Activated T-cell treated with anti-CD3 and anti-CD28 coated beads, Interleukin-2, amount 50 U/mL, for 4 hours (primary cell): ENCODE measurements around the gene SRL. TPM values are rescaled to one million over a fixed set of nuclear protein-coding genes. Genes with fewer than 3 reads are reported as not detected.

Experiments used
- ATAC-seq, 2 donors: fragments of 200-7000 bp; cut with Tn5 transposase; one replicate each; pipeline ENCODE4 v1.10.0; 2021
- DNase-seq: peaks from one replicate; pipeline ENCODE4 v3.0.0-alpha.2; 2020
- H3K27me3 Mint-ChIP-seq: one replicate; pipeline ENCODE4 v1.8.0; 2021; ENCODE audit warnings: low read depth, mixed read lengths
- H3K36me3 Mint-ChIP-seq: one replicate; pipeline ENCODE4 v1.8.0; 2022; ENCODE audit warnings: mixed read lengths; ENCODE audit not compliant: insufficient read depth
- H3K4me1 Mint-ChIP-seq: one replicate; pipeline ENCODE4 v1.8.0; 2021; ENCODE audit warnings: low read depth, mixed read lengths
- H3K4me3 Mint-ChIP-seq: one replicate; pipeline ENCODE4 v1.8.0; 2021; ENCODE audit warnings: mild to moderate bottlenecking, moderate library complexity, mixed read lengths
- H3K9me3 Mint-ChIP-seq: one replicate; pipeline ENCODE4 v1.8.0; 2021; ENCODE audit warnings: mixed read lengths
- total RNA-seq, 3 donors: library from RNA; stranded (reverse); gene quantifications; one replicate each; pipeline ENCODE4 v1.2.1, GENCODE V29; 2021

Gene SRL
- total RNA-seq, 3 donors from 2014 or later = 0.05 TPM; not detected in 2

DNA sequence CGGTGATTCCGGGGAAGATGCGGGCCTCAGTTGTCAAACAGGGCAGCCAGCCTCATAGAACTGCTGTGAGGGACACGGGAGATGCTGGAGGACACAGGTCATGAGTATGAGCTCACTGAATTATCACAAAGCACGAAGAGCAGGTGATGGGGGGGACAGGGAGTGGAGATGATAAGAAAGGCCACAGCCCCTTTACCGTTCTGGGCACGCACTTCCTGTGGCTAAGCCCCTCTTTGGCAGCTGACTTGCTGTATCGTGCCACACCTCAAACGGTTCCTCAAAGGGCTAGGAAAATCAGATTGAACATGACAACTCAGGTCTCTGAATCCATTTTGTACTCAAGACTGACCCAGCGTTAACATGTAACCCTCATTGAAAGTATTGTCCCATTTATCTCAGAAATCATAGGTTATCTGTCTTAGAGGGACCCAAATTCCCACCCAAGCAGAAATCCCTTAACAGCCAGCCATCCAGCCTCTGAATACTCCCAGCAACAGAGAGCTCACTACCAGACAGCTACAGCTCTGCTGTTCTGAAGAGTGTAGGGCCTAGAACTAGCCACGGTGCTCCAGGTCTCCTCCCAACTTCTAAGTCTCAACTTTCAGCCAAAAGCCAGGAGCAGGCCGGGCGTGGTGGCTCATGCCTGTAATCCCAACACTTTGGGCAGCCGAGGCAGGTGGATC lies 5.0 kb upstream of the SRL start:
- Mint-ChIP-seq H3K4me1 (peaks cover 2% of the 10 kb centered on the region), H3K36me3 (no peaks in the 10 kb centered on the region), H3K27me3 (no peaks in the 10 kb centered on the region), H3K4me3 (no peak overlapping the region), H3K9me3 (no peaks in the 10 kb centered on the region)
- ATAC-seq = no peak
- DNase-seq = no peak

DNA sequence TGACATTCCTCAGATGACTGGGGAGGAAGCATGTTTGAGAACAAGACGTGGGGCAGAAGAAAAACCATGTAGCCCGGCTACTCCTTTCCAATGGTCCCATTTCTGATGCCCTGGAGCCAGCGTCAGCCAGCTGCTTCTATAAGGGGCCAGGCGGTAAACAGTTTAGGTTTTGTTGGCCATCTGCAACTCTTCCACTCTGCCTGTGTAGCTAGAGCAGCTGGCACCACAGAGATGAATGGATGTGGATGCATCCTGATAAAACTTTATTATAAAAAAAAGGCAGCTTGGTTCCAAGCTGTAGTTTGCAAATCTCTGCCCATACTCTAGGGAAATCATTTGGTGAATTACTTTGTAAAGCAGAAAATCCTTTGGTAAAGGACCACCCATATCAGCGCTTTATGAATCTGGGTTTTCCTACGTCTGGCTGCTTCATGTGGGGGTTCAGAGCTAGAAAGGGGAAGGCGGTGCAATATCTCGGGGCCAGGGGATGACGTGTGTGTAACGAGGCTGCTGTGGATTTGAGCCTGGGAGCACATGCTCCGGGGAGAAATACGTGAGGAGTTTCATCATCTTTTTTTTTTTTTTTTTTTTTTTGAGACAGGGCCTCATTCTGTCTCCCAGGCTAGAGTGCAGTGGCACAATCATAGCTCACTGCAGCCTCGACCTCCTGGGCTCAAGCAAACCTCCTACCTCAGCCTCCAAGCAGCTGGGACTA lies 3.4 kb upstream of the SRL start:
- Mint-ChIP-seq H3K36me3 (no peaks in the 10 kb centered on the region), H3K4me3 (no peak overlapping the region), H3K27me3 (peaks cover under 1% of the 10 kb centered on the region), H3K4me1 (peaks cover 2% of the 10 kb centered on the region), H3K9me3 (no peaks in the 10 kb centered on the region)
- DNase-seq (no peak), ATAC-seq (no peak)

DNA sequence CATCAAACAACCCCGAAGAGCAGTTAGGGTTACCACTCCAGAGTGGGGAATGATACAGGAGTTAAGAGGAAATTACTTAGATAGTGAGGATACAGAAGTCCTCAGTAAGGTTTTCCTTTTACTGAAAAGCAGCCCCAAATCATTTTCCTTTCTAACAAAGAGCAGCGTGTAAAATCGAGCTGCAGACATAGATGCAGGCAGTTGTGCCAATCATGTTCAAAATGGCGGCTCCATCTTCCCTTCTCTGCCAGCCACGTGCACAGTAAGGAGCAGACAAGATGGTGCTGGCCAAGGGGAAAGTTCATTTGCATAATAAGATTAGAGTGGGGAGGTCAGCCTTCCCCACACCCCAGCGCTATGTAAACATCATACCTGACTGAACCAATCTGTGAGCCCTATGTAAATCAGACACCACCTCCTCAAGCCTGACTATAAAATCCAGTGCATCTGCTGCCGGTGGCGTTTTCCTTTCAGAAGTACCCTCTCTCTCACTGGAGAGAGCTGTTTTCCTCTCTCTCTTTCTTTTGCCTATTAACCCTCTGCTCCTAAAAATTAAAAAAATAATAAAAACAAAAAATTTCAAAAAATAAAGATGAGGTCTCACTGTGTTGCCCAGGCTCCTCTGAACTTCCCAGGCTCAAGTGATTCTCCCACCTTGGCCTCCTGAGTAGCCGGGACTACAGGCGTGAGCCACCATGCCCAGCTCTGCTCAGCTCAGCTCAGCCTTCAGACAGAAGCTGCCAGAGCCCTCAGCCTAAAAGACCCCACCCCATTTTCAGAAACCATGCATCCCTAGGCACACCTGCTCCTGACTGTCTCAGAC lies 2.6 kb upstream of the SRL start:
- H3K27me3 Mint-ChIP-seq = peaks cover 2% of the 10 kb centered on the region
- H3K4me3 Mint-ChIP-seq = no peak overlapping the region
- no peak for ATAC-seq
- H3K9me3 Mint-ChIP-seq = no peaks in the 10 kb centered on the region
- H3K4me1 Mint-ChIP-seq = peaks cover 2% of the 10 kb centered on the region
- DNase-seq = no peak
- H3K36me3 Mint-ChIP-seq = no peaks in the 10 kb centered on the region

DNA sequence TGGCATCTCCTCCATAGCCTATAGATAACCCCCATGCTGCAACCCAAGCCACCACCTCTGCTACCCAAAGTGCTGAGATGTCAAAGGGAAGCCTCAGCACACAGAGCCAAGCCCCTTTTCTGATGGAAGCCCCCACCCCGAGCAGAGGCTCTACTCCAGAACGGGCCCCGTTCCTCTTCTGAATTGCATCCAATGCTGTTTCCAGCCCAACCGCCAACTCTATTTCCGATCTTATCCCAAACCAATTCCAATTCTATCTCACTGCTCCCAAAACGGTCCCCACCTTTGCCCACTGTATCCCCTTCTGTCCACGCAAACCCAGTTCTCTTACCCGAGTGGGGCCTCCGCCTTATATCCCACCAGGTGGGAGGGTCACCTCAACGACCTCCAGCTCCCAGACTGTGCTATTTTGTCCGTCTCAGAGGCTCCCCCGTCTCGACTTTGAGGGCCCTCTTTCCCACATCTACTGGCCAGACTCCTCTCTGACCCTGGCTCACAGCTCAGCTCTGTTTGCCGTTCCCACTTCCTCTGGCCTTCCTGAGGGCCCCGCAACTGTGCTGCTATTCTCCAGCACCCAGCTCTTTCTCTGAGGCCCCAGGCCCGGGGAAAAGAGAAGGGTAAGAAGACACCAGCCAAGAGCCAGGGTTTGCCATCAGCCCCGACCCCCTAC lies 487 bp downstream of the SRL start:
- no peak for ATAC-seq
- Mint-ChIP-seq H3K36me3 (no peaks in the 10 kb centered on the region), H3K27me3 (peaks cover 11% of the 10 kb centered on the region), H3K4me1 (peaks cover 2% of the 10 kb centered on the region), H3K4me3 (no peak overlapping the region), H3K9me3 (no peaks in the 10 kb centered on the region)
- DNase-seq = no peak

DNA sequence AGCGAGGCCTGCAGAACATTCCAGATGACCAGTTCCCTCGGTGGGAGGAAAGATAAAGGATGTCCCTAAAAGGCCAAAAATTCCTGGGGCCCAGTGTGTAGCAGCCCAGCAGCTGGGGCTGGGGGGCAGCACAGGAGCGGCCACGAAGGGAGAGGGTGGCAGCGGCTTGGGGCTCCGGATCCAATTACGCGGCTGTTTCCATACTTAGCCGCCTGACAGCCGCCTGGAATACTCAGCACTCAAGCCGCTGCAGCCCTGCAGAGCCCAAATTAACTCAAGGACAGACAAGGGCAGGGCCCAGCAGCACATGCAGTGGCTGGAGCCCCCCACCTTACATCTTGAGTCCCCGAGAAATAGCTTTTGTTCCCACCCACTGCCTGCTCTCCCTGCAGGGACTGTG lies 1.3 kb downstream of the SRL start:
- peaks cover 14% of the 10 kb centered on the region for H3K27me3 Mint-ChIP-seq
- H3K9me3 Mint-ChIP-seq = no peaks in the 10 kb centered on the region

DNA sequence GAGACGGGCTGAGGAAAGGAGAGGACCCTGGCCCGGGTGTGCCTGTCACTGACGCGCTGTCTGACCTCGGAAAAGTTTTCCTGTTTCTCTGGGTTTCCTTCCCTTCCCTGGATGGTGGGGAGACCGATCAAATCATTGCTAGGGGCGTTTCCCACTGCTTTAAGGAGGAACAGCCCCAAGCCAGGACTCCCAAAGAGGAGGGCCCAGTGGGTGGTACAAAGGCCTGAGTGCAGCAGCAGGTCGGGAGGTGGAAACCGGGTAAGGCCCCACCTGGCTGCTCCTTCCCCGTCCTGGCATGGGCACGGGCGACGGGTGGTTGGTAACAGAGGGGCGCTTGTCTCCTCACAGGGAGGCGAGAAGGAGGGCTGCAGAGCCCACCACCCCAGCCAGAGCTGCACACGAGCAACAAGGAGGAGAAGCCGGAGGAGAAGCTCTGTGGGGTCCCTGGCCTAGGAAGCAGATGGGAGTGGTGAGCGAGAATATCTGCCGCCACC lies 2.2 kb downstream of the SRL start:
- Mint-ChIP-seq H3K36me3 (no peaks in the 10 kb centered on the region), H3K4me1 (peaks cover 2% of the 10 kb centered on the region), H3K9me3 (no peaks in the 10 kb centered on the region), H3K4me3 (no peak overlapping the region), H3K27me3 (peaks cover 14% of the 10 kb centered on the region)
- no peak for ATAC-seq
- no peak for DNase-seq

More for the DNA sequence above, 1.3 kb downstream of the SRL start:
- ATAC-seq (no peak), DNase-seq (no peak)
- no peak overlapping the region for H3K4me3 Mint-ChIP-seq
- H3K36me3 Mint-ChIP-seq = no peaks in the 10 kb centered on the region
- peaks cover 2% of the 10 kb centered on the region for H3K4me1 Mint-ChIP-seq

DNA sequence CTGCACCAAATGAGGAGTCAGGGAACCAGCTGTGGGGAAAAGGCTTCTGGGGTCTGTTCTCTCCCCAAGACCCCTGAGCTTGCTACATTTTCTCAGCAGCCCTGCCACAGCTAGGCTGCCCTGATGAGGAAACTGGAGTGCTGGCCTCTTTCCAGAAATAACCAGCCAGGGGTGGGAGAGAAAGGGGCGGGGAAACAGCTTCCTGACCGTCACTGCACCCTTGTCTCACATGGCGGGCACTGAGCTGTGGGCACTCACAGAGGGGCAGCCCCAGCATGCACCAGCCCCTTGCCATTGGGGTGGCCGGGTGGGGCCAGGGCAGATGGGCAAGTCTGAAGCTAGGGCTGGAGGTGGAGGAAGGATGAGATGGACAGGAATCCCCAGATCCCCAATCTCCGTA lies 2.9 kb downstream of the SRL start:
- DNase-seq = no peak
- H3K4me3 Mint-ChIP-seq = no peak overlapping the region

DNA sequence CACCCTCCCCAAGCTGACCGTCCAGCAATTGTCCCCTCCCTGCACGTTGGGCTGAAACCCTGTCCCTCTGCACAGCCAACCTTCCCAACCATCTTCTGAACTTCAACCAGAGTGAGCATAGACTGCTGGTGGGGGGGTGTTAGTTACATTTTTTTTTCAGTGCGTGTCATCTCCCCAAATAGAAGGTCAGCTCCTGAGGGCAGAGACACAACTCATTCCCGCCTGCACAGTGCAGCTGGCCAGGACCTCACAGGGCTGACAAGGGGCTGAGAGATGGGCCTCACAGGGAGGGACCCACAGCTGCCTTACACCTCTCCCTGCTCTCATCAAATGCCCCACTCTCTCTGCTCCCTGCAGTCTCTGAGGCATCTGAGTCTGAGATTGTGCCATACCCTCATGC lies 8.4 kb downstream of the SRL start:
- ATAC-seq = no peak
- H3K27me3 Mint-ChIP-seq = peaks cover 16% of the 10 kb centered on the region
- H3K4me1 Mint-ChIP-seq = no peaks in the 10 kb centered on the region
- no peak for DNase-seq
- H3K36me3 Mint-ChIP-seq = no peaks in the 10 kb centered on the region
- no peaks in the 10 kb centered on the region for H3K9me3 Mint-ChIP-seq
- H3K4me3 Mint-ChIP-seq = no peak overlapping the region

More for the DNA sequence above, 2.9 kb downstream of the SRL start:
- Mint-ChIP-seq H3K4me1 (peaks cover 2% of the 10 kb centered on the region), H3K36me3 (no peaks in the 10 kb centered on the region), H3K9me3 (no peaks in the 10 kb centered on the region), H3K27me3 (peaks cover 14% of the 10 kb centered on the region)
- no peak for ATAC-seq

DNA sequence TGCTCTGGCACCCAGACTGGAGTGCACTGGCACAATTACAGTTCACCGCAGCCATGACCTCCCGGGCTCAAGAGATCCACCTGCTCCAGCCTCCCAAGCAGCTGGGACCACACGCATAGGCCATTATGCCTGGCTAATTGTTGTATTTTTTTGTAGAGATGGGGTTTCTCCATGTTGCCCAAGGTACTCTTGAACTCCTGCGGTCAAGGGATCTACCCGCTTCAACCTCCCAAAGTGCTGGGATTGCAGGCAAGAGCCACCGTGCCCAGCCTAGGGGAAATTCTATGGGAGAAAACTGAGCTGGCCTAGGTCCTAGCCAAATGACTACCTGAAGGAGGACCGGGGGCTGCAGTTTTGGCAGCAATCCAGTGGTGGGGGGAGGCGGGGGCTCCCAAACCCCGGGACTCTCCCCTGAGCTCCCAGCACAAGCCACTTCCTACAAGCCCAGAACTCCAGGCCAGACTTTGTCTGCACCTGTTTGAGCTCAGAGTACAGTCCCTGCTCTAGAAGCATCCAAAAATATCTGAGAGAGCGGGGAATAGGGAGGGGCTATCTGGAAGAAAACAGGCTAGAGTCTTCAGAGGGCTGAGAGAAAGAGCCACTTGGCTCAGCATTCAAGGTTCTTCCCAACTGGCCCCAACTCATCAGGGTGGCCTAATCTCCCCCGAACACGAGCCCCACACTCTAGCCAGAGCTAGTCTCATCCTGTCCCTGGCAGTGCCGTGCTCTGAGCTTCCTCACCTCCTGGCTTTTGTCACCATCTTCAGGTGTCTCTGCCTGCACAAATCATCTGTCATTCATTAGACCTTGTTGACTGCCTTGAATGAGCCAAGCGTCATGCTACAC lies 9.1 kb downstream of the SRL start:
- ATAC-seq = no peak
- H3K36me3 Mint-ChIP-seq = no peaks in the 10 kb centered on the region
- DNase-seq = no peak

DNA sequence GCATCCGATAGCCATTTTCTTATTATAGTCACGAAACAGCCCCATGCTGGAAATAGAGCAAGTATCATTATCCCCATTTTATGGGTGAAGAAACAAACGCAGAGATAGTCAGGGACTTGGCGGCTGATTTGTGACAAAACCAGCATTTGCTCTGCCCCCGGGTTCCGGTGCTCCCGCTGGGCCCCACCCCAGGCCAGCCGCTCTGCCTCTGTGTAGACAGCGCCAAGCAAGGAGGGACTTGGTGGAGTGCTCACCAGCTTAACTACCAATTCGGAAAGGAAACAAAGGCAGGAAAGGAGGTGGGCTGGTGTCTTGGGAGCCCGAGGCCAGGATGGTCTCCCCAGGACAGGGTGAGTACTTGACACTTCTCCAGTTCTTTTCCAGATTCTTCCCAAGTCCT lies 10.0 kb downstream of the SRL start:
- Mint-ChIP-seq H3K4me1 (no peaks in the 10 kb centered on the region), H3K36me3 (no peaks in the 10 kb centered on the region), H3K27me3 (peaks cover 9% of the 10 kb centered on the region), H3K9me3 (no peaks in the 10 kb centered on the region), H3K4me3 (no peak overlapping the region)
- ATAC-seq (no peak), DNase-seq (no peak)

More for the DNA sequence above, 9.1 kb downstream of the SRL start:
- peaks cover 13% of the 10 kb centered on the region for H3K27me3 Mint-ChIP-seq
- H3K4me3 Mint-ChIP-seq = no peak overlapping the region
- no peaks in the 10 kb centered on the region for H3K4me1 Mint-ChIP-seq
- H3K9me3 Mint-ChIP-seq = no peaks in the 10 kb centered on the region

DNA sequence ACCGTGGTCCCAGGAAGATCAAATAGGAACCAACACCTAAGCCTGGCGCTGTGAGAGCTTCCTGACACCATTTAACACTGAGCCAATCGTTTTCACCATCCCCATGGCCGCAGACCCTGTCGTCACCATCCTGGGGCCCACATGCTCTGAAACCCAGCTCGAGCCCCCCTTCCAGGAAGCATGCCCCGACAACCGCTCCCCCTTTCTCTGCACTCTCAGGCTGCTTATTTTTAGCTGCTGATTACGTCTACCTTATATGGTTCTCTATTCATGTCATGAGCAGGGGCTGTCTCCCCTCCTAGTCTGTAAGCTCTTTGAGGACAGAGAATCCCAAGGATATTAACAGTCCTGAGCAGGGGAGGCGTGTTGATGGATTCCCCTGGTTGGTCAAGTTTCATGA lies 10.5 kb downstream of the SRL start:
- DNase-seq = no peak
- no peaks in the 10 kb centered on the region for H3K4me1 Mint-ChIP-seq
- peaks cover 8% of the 10 kb centered on the region for H3K27me3 Mint-ChIP-seq
- H3K4me3 Mint-ChIP-seq = no peak overlapping the region
- H3K36me3 Mint-ChIP-seq = no peaks in the 10 kb centered on the region
- H3K9me3 Mint-ChIP-seq = no peaks in the 10 kb centered on the region
- ATAC-seq = no peak

DNA sequence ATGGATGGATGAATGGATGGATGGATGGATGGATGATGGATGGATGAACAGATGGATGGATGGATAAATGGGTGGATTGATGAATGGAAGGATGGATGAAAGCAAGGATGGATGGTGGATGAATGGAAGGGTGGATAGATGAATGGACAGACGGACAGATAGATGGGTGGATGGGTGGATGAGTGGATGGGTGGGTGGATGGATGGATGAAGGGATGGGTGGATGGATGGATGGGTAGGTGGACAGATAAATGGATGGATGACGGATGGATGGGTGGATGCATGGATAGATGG lies 14.9 kb downstream of the SRL start:
- DNase-seq (no peak), ATAC-seq (no peak)
- Mint-ChIP-seq H3K4me3 (no peak overlapping the region), H3K27me3 (peaks cover 3% of the 10 kb centered on the region), H3K36me3 (no peaks in the 10 kb centered on the region), H3K4me1 (no peaks in the 10 kb centered on the region), H3K9me3 (no peaks in the 10 kb centered on the region)

DNA sequence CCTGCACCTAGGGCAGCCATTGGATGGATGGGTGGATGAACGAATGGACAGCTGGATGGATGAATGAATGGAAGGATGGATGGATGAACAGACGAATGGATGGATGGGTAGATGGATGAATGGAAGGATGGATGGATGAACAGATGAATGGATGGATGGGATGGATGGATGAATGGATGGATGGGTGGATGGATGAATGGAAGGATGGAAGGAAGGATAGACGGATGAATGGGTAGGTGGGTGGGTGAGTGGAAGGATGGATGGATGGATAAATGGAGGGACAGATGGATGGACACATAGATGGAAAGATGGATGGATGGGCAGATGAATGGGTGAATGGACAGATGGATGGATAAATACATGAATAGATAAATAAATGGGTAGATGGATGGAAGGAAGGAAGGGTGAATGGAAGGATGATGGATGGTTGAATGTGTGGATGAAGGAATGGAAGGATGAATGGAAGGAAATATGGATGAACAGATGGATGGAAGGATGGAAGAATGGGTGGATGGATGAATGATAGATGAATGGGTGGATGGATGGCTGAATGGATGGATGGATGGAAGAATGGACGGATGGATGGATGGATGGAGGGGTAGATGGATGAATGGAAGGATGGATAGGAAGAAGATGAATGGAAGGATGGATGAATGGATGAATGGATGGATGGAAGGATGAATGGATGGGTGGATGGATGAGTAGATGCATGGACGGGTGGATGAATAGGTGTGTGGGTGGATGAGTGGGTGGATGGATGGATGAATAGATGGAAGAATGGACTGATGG lies 15.4 kb downstream of the SRL start:
- H3K36me3 Mint-ChIP-seq = no peaks in the 10 kb centered on the region
- H3K4me3 Mint-ChIP-seq = no peak overlapping the region
- ATAC-seq = no peak
- no peak for DNase-seq
- H3K4me1 Mint-ChIP-seq = no peaks in the 10 kb centered on the region
- no peaks in the 10 kb centered on the region for H3K27me3 Mint-ChIP-seq
- H3K9me3 Mint-ChIP-seq = no peaks in the 10 kb centered on the region
